Measurements from ENCODE around the gene SORL1-AS1.

DNA sequence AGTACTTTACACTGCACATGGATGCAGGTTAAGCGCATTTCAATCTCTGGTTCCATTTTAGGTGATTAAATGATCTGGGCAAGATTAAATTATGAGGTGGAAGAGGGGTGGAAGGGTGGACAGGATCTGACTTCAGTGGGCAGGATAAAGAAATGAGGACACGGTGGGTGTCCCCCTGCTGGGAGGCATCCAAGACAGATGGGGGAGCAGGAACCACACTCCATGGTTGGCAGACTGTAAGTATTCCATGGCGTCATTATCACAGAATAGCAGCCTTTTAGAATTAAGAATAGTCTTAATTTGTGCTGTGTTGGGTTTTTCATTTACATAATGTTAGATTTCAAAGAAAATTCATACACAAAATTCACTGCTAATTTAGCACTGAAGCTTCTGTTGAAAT, 8.2 kb downstream of the SORL1-AS1 start:
- no peak for TF ChIP-seq ZNF274 (IDR thresholded peaks at IDR 0.05; ENCODE audit: low read depth, low read length)
- no peak for TF ChIP-seq YY1 (IDR thresholded peaks at IDR 0.05; ENCODE audit: insufficient read depth, insufficient read length)
- TF ChIP-seq SUZ12 (IDR thresholded peaks at IDR 0.05; ENCODE audit: extremely low read depth, insufficient read depth, insufficient read length) = no peak

All from NT2/D1 (cell line).